PC-3 (cell line): Measurements from ENCODE around the gene ACAD9.

Experiments
- CTCF ChIP-seq: fragments of 300-600 bp; sonication (generic); conservative IDR thresholded peaks from 2 replicates; pipeline ENCODE4 v1.5.1; 2017; ENCODE audit warnings: antibody characterized with exemption, low read depth, mild to moderate bottlenecking, low read length
- EZH2 ChIP-seq: fragments of 300-600 bp; sonication (generic); IDR thresholded peaks from one replicate; pipeline ENCODE4 v1.6.1; 2017; ENCODE audit warnings: antibody characterized with exemption, mild to moderate bottlenecking, low read length; ENCODE audit not compliant: unreplicated experiment
- EZH2phosphoT487 ChIP-seq: fragments of 300-600 bp; sonication (generic); IDR thresholded peaks from 2 replicates; pipeline ENCODE4 v1.6.1; 2018; ENCODE audit warnings: mild to moderate bottlenecking, antibody characterized with exemption, low read length, borderline replicate concordance

GRCh38 chr3:128889139-128889894 is 9.9 kb downstream of the ACAD9 start:
- TF ChIP-seq CTCF (no peak), EZH2 (no peak), EZH2phosphoT487 (no peak)
